Immature natural killer cell (primary cell): Measurements from ENCODE around the gene C1QL1. TPM values are rescaled to one million over a fixed set of nuclear protein-coding genes. Genes with fewer than 3 reads are reported as not detected.

Experiments
- DNase-seq, 3 donors: peaks; one replicate each; pipeline ENCODE4 v3.0.0; 2022; ENCODE audit warnings: mixed read lengths in 1 of 3
- H3K27ac Mint-ChIP-seq, 6 donors: one replicate each; pipeline ENCODE4 v1.8.0; 2020; ENCODE audit warnings: mixed read lengths in 6 of 6, mild to moderate bottlenecking in 5 of 6, inconsistent platforms in 4 of 6, moderate library complexity in 3 of 6
- H3K27me3 Mint-ChIP-seq, 3 donors: one replicate each; pipeline ENCODE4 v1.8.0; 2020 to 2021; ENCODE audit warnings: low read depth in 3 of 3, mild to moderate bottlenecking in 3 of 3, mixed read lengths in 3 of 3, moderate library complexity in 3 of 3, inconsistent platforms in 1 of 3
- H3K36me3 Mint-ChIP-seq, 3 donors: one replicate each; pipeline ENCODE4 v1.8.0; 2020; ENCODE audit warnings: mixed read lengths in 3 of 3, inconsistent platforms in 2 of 3, mild to moderate bottlenecking in 2 of 3
- H3K4me1 Mint-ChIP-seq, 2 donors: one replicate each; pipeline ENCODE4 v1.8.0; 2020; ENCODE audit warnings: inconsistent platforms in 2 of 2, mild to moderate bottlenecking in 2 of 2, mixed read lengths in 2 of 2, moderate library complexity in 1 of 2
- H3K4me3 Mint-ChIP-seq, 5 donors: one replicate each; pipeline ENCODE4 v1.8.0; 2020; ENCODE audit warnings: mild to moderate bottlenecking in 5 of 5, mixed read lengths in 5 of 5, inconsistent platforms in 3 of 5, moderate library complexity in 3 of 5
- H3K9me3 Mint-ChIP-seq, 6 donors: one replicate each; pipeline ENCODE4 v1.8.0; 2020; ENCODE audit warnings: mild to moderate bottlenecking in 6 of 6, mixed read lengths in 6 of 6, inconsistent platforms in 4 of 6, moderate library complexity in 3 of 6
- polyA plus RNA-seq, 3 donors: library from polyadenylated mRNA; unstranded; fragments of 300-500 nt; fragmentation: Illumina TruSeq; gene quantifications; one replicate each; pipeline ENCODE4 v1.2.3, GENCODE V29; 2021

The C1QL1 gene
- polyA plus RNA-seq, 3 donors from 2014 or later, result 0.20 TPM; not detected in 2

- Mint-ChIP-seq H3K4me3 (no peak overlapping the region), H3K27ac (no peak overlapping the region), H3K36me3 (no peaks in the 10 kb centered on the region), H3K27me3 (peaks cover 4 to 9% (median 8%) of the 10 kb centered on the region in 3 donors), H3K9me3 (peaks cover 0 to 9% (median under 1%) of the 10 kb centered on the region in 6 donors), H3K4me1 (no peaks in the 10 kb centered on the region)
- DNase-seq, result no peak
These were observed 30.5 kb upstream of the C1QL1 start for GRCh38 chr17:44998646-44999045.

- no peaks in the 10 kb centered on the region for H3K4me1 Mint-ChIP-seq
- H3K36me3 Mint-ChIP-seq, result no peaks in the 10 kb centered on the region
- H3K4me3 Mint-ChIP-seq, result no peak overlapping the region
- no peak for DNase-seq
- H3K9me3 Mint-ChIP-seq, result peaks cover 0 to 9% (median under 1%) of the 10 kb centered on the region in 6 donors
- H3K27ac Mint-ChIP-seq, result no peak overlapping the region
- H3K27me3 Mint-ChIP-seq, result peaks cover 2 to 9% (median 7%) of the 10 kb centered on the region in 3 donors
These were observed 29.8 kb upstream of the C1QL1 start for GRCh38 chr17:44997733-44998520.

GRCh38 chr17:44996304-44996703, 28.2 kb upstream of the C1QL1 start:
- H3K4me3 Mint-ChIP-seq, result no peak overlapping the region
- no peaks in the 10 kb centered on the region for H3K36me3 Mint-ChIP-seq
- peaks cover 0 to 9% (median under 1%) of the 10 kb centered on the region in 6 donors for H3K9me3 Mint-ChIP-seq

GRCh38 chr17:44995436-44996001, 27.4 kb upstream of the C1QL1 start:
- no peak for DNase-seq
- no peaks in the 10 kb centered on the region for H3K4me1 Mint-ChIP-seq
- peaks cover 0 to 9% (median under 1%) of the 10 kb centered on the region in 6 donors for H3K9me3 Mint-ChIP-seq
- H3K27ac Mint-ChIP-seq, result no peak overlapping the region
- H3K36me3 Mint-ChIP-seq, result no peaks in the 10 kb centered on the region
- no peak overlapping the region for H3K4me3 Mint-ChIP-seq
- H3K27me3 Mint-ChIP-seq, result peaks cover 2 to 17% (median 8%) of the 10 kb centered on the region in 3 donors

More at GRCh38 chr17:44996304-44996703, 28.2 kb upstream of the C1QL1 start:
- Mint-ChIP-seq H3K4me1 (no peaks in the 10 kb centered on the region), H3K27ac (no peak overlapping the region), H3K27me3 (peaks cover 2 to 18% (median 7%) of the 10 kb centered on the region in 3 donors)
- no peak for DNase-seq

- H3K4me1 Mint-ChIP-seq, result no peaks in the 10 kb centered on the region
- no peak overlapping the region for H3K27ac Mint-ChIP-seq
- DNase-seq, result no peak
- no peaks in the 10 kb centered on the region for H3K36me3 Mint-ChIP-seq
- H3K9me3 Mint-ChIP-seq, result peaks cover 0 to 2% (median 0%) of the 10 kb centered on the region in 6 donors
- peaks cover 0 to 23% (median 5%) of the 10 kb centered on the region in 3 donors for H3K27me3 Mint-ChIP-seq
- H3K4me3 Mint-ChIP-seq, result no peak overlapping the region
These were observed 24.3 kb upstream of the C1QL1 start for GRCh38 chr17:44992242-44992939.

GRCh38 chr17:44990994-44991393, 22.9 kb upstream of the C1QL1 start:
- Mint-ChIP-seq H3K9me3 (no peaks in the 10 kb centered on the region), H3K27me3 (peaks cover 5 to 24% (median 10%) of the 10 kb centered on the region in 3 donors), H3K27ac (no peak overlapping the region), H3K4me1 (no peaks in the 10 kb centered on the region), H3K4me3 (no peak overlapping the region), H3K36me3 (no peaks in the 10 kb centered on the region)
- no peak for DNase-seq

GRCh38 chr17:44989552-44990138, 21.5 kb upstream of the C1QL1 start:
- H3K4me3 Mint-ChIP-seq, result no peak overlapping the region
- no peaks in the 10 kb centered on the region for H3K4me1 Mint-ChIP-seq
- H3K27me3 Mint-ChIP-seq, result peaks cover 5 to 24% (median 14%) of the 10 kb centered on the region in 3 donors
- H3K27ac Mint-ChIP-seq, result no peak overlapping the region
- no peak for DNase-seq
- no peaks in the 10 kb centered on the region for H3K9me3 Mint-ChIP-seq
- no peaks in the 10 kb centered on the region for H3K36me3 Mint-ChIP-seq

- H3K36me3 Mint-ChIP-seq, result no peaks in the 10 kb centered on the region
- no peak for DNase-seq
- no peak overlapping the region for H3K4me3 Mint-ChIP-seq
- H3K27ac Mint-ChIP-seq, result no peak overlapping the region
- no peaks in the 10 kb centered on the region for H3K9me3 Mint-ChIP-seq
- H3K4me1 Mint-ChIP-seq, result no peaks in the 10 kb centered on the region
- H3K27me3 Mint-ChIP-seq, result peaks cover 5 to 19% (median 14%) of the 10 kb centered on the region in 3 donors
These were observed 20.2 kb upstream of the C1QL1 start for GRCh38 chr17:44988044-44988942.

- no peaks in the 10 kb centered on the region for H3K36me3 Mint-ChIP-seq
- peaks cover 8 to 18% (median 16%) of the 10 kb centered on the region in 3 donors for H3K27me3 Mint-ChIP-seq
- H3K9me3 Mint-ChIP-seq, result no peaks in the 10 kb centered on the region
- no peak for DNase-seq
- no peaks in the 10 kb centered on the region for H3K4me1 Mint-ChIP-seq
- no peak overlapping the region for H3K4me3 Mint-ChIP-seq
- no peak overlapping the region for H3K27ac Mint-ChIP-seq
These were observed 15.5 kb upstream of the C1QL1 start for GRCh38 chr17:44983563-44983962.

- Mint-ChIP-seq H3K9me3 (no peaks in the 10 kb centered on the region), H3K36me3 (no peaks in the 10 kb centered on the region), H3K27ac (no peak overlapping the region), H3K27me3 (peaks cover 8 to 16% (median 12%) of the 10 kb centered on the region in 3 donors), H3K4me3 (no peak overlapping the region), H3K4me1 (no peaks in the 10 kb centered on the region)
- no peak for DNase-seq
These were observed 14.1 kb upstream of the C1QL1 start for GRCh38 chr17:44982113-44982702.

GRCh38 chr17:44981221-44981968, 13.3 kb upstream of the C1QL1 start:
- Mint-ChIP-seq H3K27me3 (peaks cover 4 to 15% (median 13%) of the 10 kb centered on the region in 3 donors), H3K27ac (no peak overlapping the region)
- no peak for DNase-seq

GRCh38 chr17:44979426-44979995, 11.4 kb upstream of the C1QL1 start:
- no peaks in the 10 kb centered on the region for H3K4me1 Mint-ChIP-seq
- no peaks in the 10 kb centered on the region for H3K9me3 Mint-ChIP-seq
- no peak for DNase-seq
- peaks cover 4 to 19% (median 8%) of the 10 kb centered on the region in 3 donors for H3K27me3 Mint-ChIP-seq
- H3K36me3 Mint-ChIP-seq, result no peaks in the 10 kb centered on the region
- no peak overlapping the region for H3K4me3 Mint-ChIP-seq
- H3K27ac Mint-ChIP-seq, result no peak overlapping the region

More at GRCh38 chr17:44981221-44981968, 13.3 kb upstream of the C1QL1 start:
- no peak overlapping the region for H3K4me3 Mint-ChIP-seq
- no peaks in the 10 kb centered on the region for H3K9me3 Mint-ChIP-seq
- H3K4me1 Mint-ChIP-seq, result no peaks in the 10 kb centered on the region
- H3K36me3 Mint-ChIP-seq, result no peaks in the 10 kb centered on the region
